Ascending aorta (tissue), 2 donors: ENCODE measurements around the gene FOXB1. TPM values are rescaled to one million over a fixed set of nuclear protein-coding genes. Genes with fewer than 3 reads are reported as not detected.
A peak's percentile ranks its signal among the peaks of the same experiment; 100 is the strongest.

ENCODE experiments used
- DNase-seq, 2 donors: peaks; one replicate each; pipeline ENCODE4 v3.0.0-alpha.2; 2019; ENCODE audit warnings: low spot score in 2 of 2
- H3K27ac ChIP-seq, 2 donors: fragments of 200-600 bp; sonication (generic); one replicate each; pipeline ENCODE4 v1.5.1; 2016 to 2017; ENCODE audit warnings: mild to moderate bottlenecking in 1 of 2
- H3K27me3 ChIP-seq: fragments of 200-600 bp; sonication (generic); one replicate; pipeline ENCODE4 v1.5.1; 2017
- H3K36me3 ChIP-seq, 2 donors: fragments of 200-600 bp; sonication (generic); one replicate each; pipeline ENCODE4 v1.5.1; 2016
- H3K4me1 ChIP-seq, 2 donors: fragments of 200-600 bp; sonication (generic); one replicate each; pipeline ENCODE4 v1.5.1; 2016 to 2017; ENCODE audit warnings: mild to moderate bottlenecking in 1 of 2
- H3K4me3 ChIP-seq, 2 donors: fragments of 200-600 bp; sonication (generic); one replicate each; pipeline ENCODE4 v1.5.1; 2016 to 2017; ENCODE audit warnings: mild to moderate bottlenecking in 1 of 2
- H3K9me3 ChIP-seq, 2 donors: fragments of 200-600 bp; sonication (generic); one replicate each; pipeline ENCODE4 v1.5.1; 2016
- intact Hi-C: fragments of 100-400 bp; cut with DNase I; formaldehyde crosslinking; loops from one replicate; pipeline ENCODE4 v1.15.1; 2023
- total RNA-seq: library from RNA; depleted of rRNA; stranded (reverse); fragments of >200 nt; gene quantifications from one replicate; pipeline ENCODE4 v1.1.0, GENCODE V29; 2016
- TF ChIP-seq, protein P1 (sequence below), 3 experiments: fragments of 200-600 bp in 2 of 3; fragments of 450-650 bp in 1 of 3; sonication (generic) in 2 of 3; IDR thresholded peaks; one replicate each; pipeline ENCODE4 v1.5.1; 2016 to 2019; ENCODE audit warnings: antibody characterized with exemption in 3 of 3, mild to moderate bottlenecking in 1 of 3, moderate library complexity in 1 of 3

Gene FOXB1
- total RNA-seq: not detected

DNA sequence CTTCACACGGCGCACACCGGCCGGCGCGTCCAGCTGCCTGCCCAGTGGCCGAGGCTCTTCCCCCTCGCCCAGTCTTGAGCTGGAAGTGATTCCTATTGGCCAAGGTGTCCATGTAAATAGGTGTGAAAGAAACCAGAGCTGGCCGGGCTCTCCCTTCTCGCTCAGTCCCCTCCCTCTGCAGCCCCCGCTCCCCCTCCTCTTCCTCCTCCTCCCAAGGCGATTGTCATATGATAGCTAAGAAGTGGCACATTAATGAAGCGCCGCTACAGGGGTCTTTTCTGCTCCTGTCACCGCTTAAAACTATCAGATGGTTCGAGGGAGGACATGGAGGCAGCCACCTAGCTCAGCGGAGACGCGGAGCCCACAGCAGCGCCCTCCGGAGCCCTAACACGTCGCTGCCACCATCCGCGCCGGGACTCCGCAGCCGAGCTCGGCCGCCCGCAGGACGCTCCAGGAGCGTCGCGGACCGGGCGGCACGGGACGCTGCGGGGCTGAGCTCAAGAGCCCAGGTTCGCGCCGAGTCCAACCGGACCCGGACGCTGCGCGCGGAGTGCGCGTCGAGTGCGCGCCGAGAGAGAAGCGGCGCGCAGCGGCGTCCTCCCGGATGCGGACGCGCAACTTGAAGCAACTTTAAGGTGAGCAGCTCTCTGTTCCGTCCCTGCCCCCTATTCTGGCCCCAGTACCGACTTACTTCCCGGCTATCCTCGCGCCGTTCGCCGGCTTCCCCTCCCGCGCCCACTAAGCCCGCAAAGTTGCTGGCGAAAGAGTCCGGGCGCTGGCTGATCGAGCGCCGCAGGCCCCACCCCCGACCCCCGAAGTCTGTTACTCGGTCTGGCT is at the start of gene FOXB1:
Gene FOXB1, plus strand, starts transcription at position 303 of the 837 bp plus-strand sequence. CDS start 653 bp downstream, outside the sequence.
- no peaks in the 10 kb centered on the region for H3K9me3 ChIP-seq
- H3K4me3 ChIP-seq: peak within 1 kb of the TSS; percentile 40 to 56
- H3K36me3 ChIP-seq: no peaks in the 10 kb centered on the region
- peaks cover 49% of the 10 kb centered on the region for H3K27me3 ChIP-seq
- TF ChIP-seq, protein P1, sequence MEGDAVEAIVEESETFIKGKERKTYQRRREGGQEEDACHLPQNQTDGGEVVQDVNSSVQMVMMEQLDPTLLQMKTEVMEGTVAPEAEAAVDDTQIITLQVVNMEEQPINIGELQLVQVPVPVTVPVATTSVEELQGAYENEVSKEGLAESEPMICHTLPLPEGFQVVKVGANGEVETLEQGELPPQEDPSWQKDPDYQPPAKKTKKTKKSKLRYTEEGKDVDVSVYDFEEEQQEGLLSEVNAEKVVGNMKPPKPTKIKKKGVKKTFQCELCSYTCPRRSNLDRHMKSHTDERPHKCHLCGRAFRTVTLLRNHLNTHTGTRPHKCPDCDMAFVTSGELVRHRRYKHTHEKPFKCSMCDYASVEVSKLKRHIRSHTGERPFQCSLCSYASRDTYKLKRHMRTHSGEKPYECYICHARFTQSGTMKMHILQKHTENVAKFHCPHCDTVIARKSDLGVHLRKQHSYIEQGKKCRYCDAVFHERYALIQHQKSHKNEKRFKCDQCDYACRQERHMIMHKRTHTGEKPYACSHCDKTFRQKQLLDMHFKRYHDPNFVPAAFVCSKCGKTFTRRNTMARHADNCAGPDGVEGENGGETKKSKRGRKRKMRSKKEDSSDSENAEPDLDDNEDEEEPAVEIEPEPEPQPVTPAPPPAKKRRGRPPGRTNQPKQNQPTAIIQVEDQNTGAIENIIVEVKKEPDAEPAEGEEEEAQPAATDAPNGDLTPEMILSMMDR (IDR thresholded peaks at IDR 0.05): no peak
- intact Hi-C loops: no loop called here
- H3K27ac ChIP-seq: no peak within 1 kb of the TSS
- H3K4me1 ChIP-seq: peaks cover 5 to 24% of the 10 kb centered on the region in 2 donors
- DNase-seq: no peak

DNA sequence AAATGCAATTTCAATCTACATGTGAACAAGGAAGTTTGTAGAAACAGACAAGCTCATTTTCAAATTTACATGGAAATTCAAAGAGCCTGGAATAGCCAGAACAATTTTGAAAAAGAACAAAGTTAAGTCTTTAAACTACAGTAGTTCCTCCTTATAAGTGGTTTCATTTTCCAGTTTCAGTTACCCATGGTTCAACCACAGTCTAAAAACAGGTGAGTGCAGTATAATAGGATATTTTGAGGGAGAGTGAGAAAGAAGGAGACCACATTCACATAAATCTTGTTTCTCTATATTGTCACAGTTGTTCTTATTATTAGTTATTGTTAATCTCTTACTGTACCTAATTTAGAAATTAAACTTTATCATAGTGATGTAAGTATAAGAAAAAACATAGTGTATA is 45.8 kb upstream of the FOXB1 start:
- Histone ChIP-seq H3K9me3 (peaks cover 12 to 15% of the 10 kb centered on the region in 2 donors), H3K27me3 (no peaks in the 10 kb centered on the region), H3K4me3 (no peak overlapping the region), H3K36me3 (no peaks in the 10 kb centered on the region), H3K4me1 (no peaks in the 10 kb centered on the region), H3K27ac (no peak overlapping the region)
- no peak for DNase-seq
- intact Hi-C loops: no loop called here
- TF ChIP-seq, protein P1 (IDR thresholded peaks at IDR 0.05): no peak

DNA sequence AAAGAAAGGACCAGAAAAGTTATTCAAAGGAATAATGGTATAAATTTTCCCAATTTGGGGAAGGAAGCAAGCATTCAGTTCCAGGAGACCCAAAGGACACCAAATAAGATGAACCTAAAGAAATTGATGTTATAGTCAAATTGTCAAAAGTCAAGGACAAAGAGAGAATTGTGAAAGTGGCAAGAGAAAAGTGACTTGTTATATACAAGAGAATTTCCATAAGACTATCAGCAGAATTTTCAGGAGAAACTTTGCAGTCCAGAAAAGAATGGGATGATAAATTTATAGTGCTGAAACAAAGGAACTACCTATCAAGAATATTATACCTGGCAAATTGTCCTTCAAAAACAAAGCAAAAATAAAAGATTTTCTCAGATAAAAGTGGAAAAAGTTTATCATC is 43.8 kb upstream of the FOXB1 start:
- intact Hi-C loops: no loop called here
- no peak overlapping the region for H3K4me3 ChIP-seq
- H3K4me1 ChIP-seq: no peaks in the 10 kb centered on the region
- H3K27ac ChIP-seq: no peak overlapping the region
- DNase-seq: no peak
- no peaks in the 10 kb centered on the region for H3K27me3 ChIP-seq
- H3K9me3 ChIP-seq: peaks cover 12 to 15% of the 10 kb centered on the region in 2 donors
- TF ChIP-seq, protein P1 (IDR thresholded peaks at IDR 0.05): no peak
- H3K36me3 ChIP-seq: no peaks in the 10 kb centered on the region

DNA sequence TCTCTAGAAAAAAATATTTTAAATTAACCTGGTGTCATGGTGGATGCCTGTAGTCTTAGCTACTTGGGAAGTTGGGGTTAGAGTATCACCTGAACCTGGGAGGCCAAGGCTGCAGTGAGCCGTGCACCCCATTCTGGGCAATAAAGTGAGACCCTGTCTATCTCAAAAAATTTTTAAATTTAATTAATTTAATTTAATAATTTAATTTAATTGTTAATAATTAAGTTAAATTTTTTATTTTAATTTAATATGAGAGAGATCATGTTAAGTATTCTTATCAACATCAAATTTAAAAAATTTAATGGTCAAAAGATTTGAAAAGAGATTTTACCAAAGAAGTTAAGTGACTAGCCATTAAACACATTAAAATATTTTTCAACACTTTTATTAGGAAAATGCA is 40.8 kb upstream of the FOXB1 start:
- Histone ChIP-seq H3K36me3 (no peaks in the 10 kb centered on the region), H3K9me3 (peaks cover 11 to 12% of the 10 kb centered on the region in 2 donors)
- no peak for DNase-seq

DNA sequence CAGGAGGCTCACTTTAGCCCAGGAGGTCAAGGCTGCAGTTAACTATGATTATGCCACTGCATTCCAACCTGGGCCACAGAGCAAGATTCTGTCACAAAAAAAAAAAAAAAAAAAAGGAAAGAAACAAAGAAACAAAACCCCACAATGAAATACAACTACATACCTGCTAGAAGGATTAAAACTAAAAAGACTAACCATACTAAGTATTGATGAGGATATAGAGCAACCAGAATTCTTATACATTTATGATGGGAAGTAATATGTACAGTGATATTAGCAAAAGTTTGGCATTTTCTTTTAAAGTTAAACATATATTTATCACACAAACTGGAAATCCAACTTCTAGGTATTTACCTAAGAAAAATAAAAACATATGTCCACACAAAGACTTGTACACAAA is 40.2 kb upstream of the FOXB1 start:
- H3K4me1 ChIP-seq: no peaks in the 10 kb centered on the region
- H3K36me3 ChIP-seq: no peaks in the 10 kb centered on the region
- H3K9me3 ChIP-seq: peaks cover 9 to 12% of the 10 kb centered on the region in 2 donors
- no peak for DNase-seq
- TF ChIP-seq, protein P1 (IDR thresholded peaks at IDR 0.05): no peak
- H3K4me3 ChIP-seq: no peak overlapping the region
- H3K27me3 ChIP-seq: no peaks in the 10 kb centered on the region
- intact Hi-C loops: no loop called here
- no peak overlapping the region for H3K27ac ChIP-seq

More for the DNA sequence above, 40.8 kb upstream of the FOXB1 start:
- no peaks in the 10 kb centered on the region for H3K27me3 ChIP-seq
- H3K4me3 ChIP-seq: no peak overlapping the region
- TF ChIP-seq, protein P1 (IDR thresholded peaks at IDR 0.05): no peak
- no peak overlapping the region for H3K27ac ChIP-seq
- H3K4me1 ChIP-seq: no peaks in the 10 kb centered on the region
- intact Hi-C loops: no loop called here
